Esophagus (tissue), 2 donors: ENCODE data around the gene SLCO3A1. TPM values are rescaled to one million over a fixed set of nuclear protein-coding genes. Genes with fewer than 3 reads are reported as not detected.

ENCODE experiments used
- H3K27ac ChIP-seq, 2 donors: one replicate each; pipeline ENCODE4 v1.5.1; 2013; ENCODE audit warnings: low read depth in 2 of 2, mild to moderate bottlenecking in 2 of 2, inconsistent platforms in 1 of 2, low read length in 1 of 2, moderate library complexity in 1 of 2
- H3K27me3 ChIP-seq, 2 donors: one replicate each; pipeline ENCODE4 v1.6.1; 2013; ENCODE audit warnings: low read length in 2 of 2, control low read depth in 1 of 2, mild to moderate bottlenecking in 1 of 2; ENCODE audit not compliant: insufficient read depth in 2 of 2, control insufficient read depth in 1 of 2
- H3K36me3 ChIP-seq, 2 donors: one replicate each; pipeline ENCODE4 v1.6.1; 2013; ENCODE audit warnings: low read length in 1 of 2; ENCODE audit not compliant: control insufficient read depth in 2 of 2, insufficient read depth in 2 of 2
- H3K4me1 ChIP-seq, 2 donors: one replicate each; pipeline ENCODE4 v1.6.1; 2013; ENCODE audit warnings: low read length in 1 of 2; ENCODE audit not compliant: control insufficient read depth in 2 of 2, insufficient read depth in 2 of 2
- H3K4me3 ChIP-seq, 2 donors: one replicate each; pipeline ENCODE4 v1.5.1; 2013; ENCODE audit warnings: low read length in 2 of 2, mild to moderate bottlenecking in 2 of 2, low read depth in 1 of 2, moderate library complexity in 1 of 2
- H3K9me3 ChIP-seq, 2 donors: one replicate each; pipeline ENCODE4 v1.6.1; 2013; ENCODE audit warnings: mild to moderate bottlenecking in 2 of 2, low read depth in 1 of 2, low read length in 1 of 2, moderate library complexity in 1 of 2; ENCODE audit not compliant: control insufficient read depth in 2 of 2, insufficient read depth in 1 of 2
- WGBS, 2 donors: extraction: QIAGEN DNeasy Blood & Tissue Kit; methylation state at CpG; one replicate each; pipeline ENCODE4 v1.1.7; 2013; 5-methylcytosine and 5-hydroxymethylcytosine counted together
- polyA plus RNA-seq, 2 donors: library from polyadenylated mRNA; stranded (reverse); fragments of 200-250 nt; gene quantifications; one replicate each; pipeline ENCODE4 v1.2.3, GENCODE V29; 2013
- donor health status: healthy with polysubstance abuse.
- donor health status: Bipolar disorder and iron deficiency.

The SLCO3A1 gene
- polyA plus RNA-seq, 2 donors: 18.2 to 18.5 TPM

- Histone ChIP-seq H3K27ac (peak overlapping the region in 1 of 2 donors; percentile 57), H3K4me3 (no peak overlapping the region), H3K9me3 (no peaks in the 10 kb centered on the region), H3K27me3 (no peaks in the 10 kb centered on the region), H3K4me1 (peaks cover 11 to 47% of the 10 kb centered on the region in 2 donors), H3K36me3 (no peaks in the 10 kb centered on the region)
- WGBS, 2 donors: 60 to 61% methylated on average over 6 of the region's 6 CpGs
These were observed 92.6 kb downstream of the SLCO3A1 start for GRCh38 chr15:91946075-91946474.

- Histone ChIP-seq H3K27ac (peak overlapping the region; percentile 87 to 96), H3K4me1 (peaks cover 11 to 46% of the 10 kb centered on the region in 2 donors)
These were observed 93.2 kb downstream of the SLCO3A1 start for GRCh38 chr15:91946581-91947292.

GRCh38 chr15:91947293-91947679 is 93.8 kb downstream of the SLCO3A1 start:
- 50 to 56% methylated on average over 7 of the region's 7 CpGs for WGBS, 2 donors
- Histone ChIP-seq H3K4me3 (no peak overlapping the region), H3K36me3 (no peaks in the 10 kb centered on the region), H3K4me1 (peaks cover 11 to 44% of the 10 kb centered on the region in 2 donors), H3K9me3 (no peaks in the 10 kb centered on the region), H3K27ac (peak overlapping the region; percentile 87 to 96), H3K27me3 (no peaks in the 10 kb centered on the region)

More at GRCh38 chr15:91946581-91947292, 93.2 kb downstream of the SLCO3A1 start:
- 68 to 77% methylated on average over 16 of the region's 16 CpGs for WGBS, 2 donors
- Histone ChIP-seq H3K27me3 (no peaks in the 10 kb centered on the region), H3K36me3 (no peaks in the 10 kb centered on the region), H3K4me3 (no peak overlapping the region), H3K9me3 (no peaks in the 10 kb centered on the region)

GRCh38 chr15:91947683-91948608 is 94.4 kb downstream of the SLCO3A1 start:
- Histone ChIP-seq H3K27ac (peak overlapping the region; percentile 87 to 96), H3K4me1 (peaks cover 11 to 44% of the 10 kb centered on the region in 2 donors), H3K4me3 (no peak overlapping the region), H3K9me3 (no peaks in the 10 kb centered on the region), H3K27me3 (no peaks in the 10 kb centered on the region), H3K36me3 (no peaks in the 10 kb centered on the region)
- WGBS, 2 donors: 31 to 37% methylated on average over 19 of the region's 19 CpGs

GRCh38 chr15:91949361-91949760 is 95.9 kb downstream of the SLCO3A1 start:
- no peaks in the 10 kb centered on the region for H3K9me3 ChIP-seq
- H3K4me3 ChIP-seq: no peak overlapping the region
- H3K36me3 ChIP-seq: no peaks in the 10 kb centered on the region
- H3K27me3 ChIP-seq: no peaks in the 10 kb centered on the region
- 94 to 96% methylated on average over 8 of the region's 8 CpGs for WGBS, 2 donors
- peak overlapping the region; percentile 92 to 97 for H3K27ac ChIP-seq
- peaks cover 15 to 47% of the 10 kb centered on the region in 2 donors for H3K4me1 ChIP-seq

GRCh38 chr15:91950054-91950453 is 96.5 kb downstream of the SLCO3A1 start:
- 49 to 61% methylated on average over 2 to 4 of the region's 4 CpGs for WGBS, 2 donors
- Histone ChIP-seq H3K4me1 (peaks cover 15 to 51% of the 10 kb centered on the region in 2 donors), H3K4me3 (no peak overlapping the region), H3K27me3 (no peaks in the 10 kb centered on the region), H3K9me3 (no peaks in the 10 kb centered on the region), H3K36me3 (no peaks in the 10 kb centered on the region), H3K27ac (peak overlapping the region; percentile 92 to 97)

- peaks cover 15 to 51% of the 10 kb centered on the region in 2 donors for H3K4me1 ChIP-seq
- H3K27me3 ChIP-seq: no peaks in the 10 kb centered on the region
- WGBS, 2 donors: 58% methylated on average over 2 of the region's 2 CpGs
- H3K9me3 ChIP-seq: no peaks in the 10 kb centered on the region
- H3K27ac ChIP-seq: peak overlapping the region; percentile 67 to 92
- H3K4me3 ChIP-seq: no peak overlapping the region
- no peaks in the 10 kb centered on the region for H3K36me3 ChIP-seq
These were observed 97.3 kb downstream of the SLCO3A1 start for GRCh38 chr15:91950631-91951329.

- no peaks in the 10 kb centered on the region for H3K36me3 ChIP-seq
- peaks cover 11 to 45% of the 10 kb centered on the region in 2 donors for H3K4me1 ChIP-seq
- WGBS, 2 donors: 31 to 52% methylated on average over 1 of the region's 1 CpG
These were observed 98.7 kb downstream of the SLCO3A1 start for GRCh38 chr15:91952216-91952615.

GRCh38 chr15:91953432-91953831 is 99.9 kb downstream of the SLCO3A1 start:
- H3K27me3 ChIP-seq: no peaks in the 10 kb centered on the region
- H3K9me3 ChIP-seq: no peaks in the 10 kb centered on the region
- peak overlapping the region; percentile 80 to 93 for H3K27ac ChIP-seq
- peak overlapping the region in 1 of 2 donors; percentile 2 for H3K4me3 ChIP-seq
- no peaks in the 10 kb centered on the region for H3K36me3 ChIP-seq
- 49 to 55% methylated on average over 7 of the region's 7 CpGs for WGBS, 2 donors
- H3K4me1 ChIP-seq: peaks cover 6 to 36% of the 10 kb centered on the region in 2 donors

More at GRCh38 chr15:91952216-91952615, 98.7 kb downstream of the SLCO3A1 start:
- Histone ChIP-seq H3K9me3 (no peaks in the 10 kb centered on the region), H3K27ac (peak overlapping the region; percentile 80 to 93), H3K4me3 (no peak overlapping the region), H3K27me3 (no peaks in the 10 kb centered on the region)
